ENCODE results near the gene DNAH12. TPM values are rescaled to one million over a fixed set of nuclear protein-coding genes. Genes with fewer than 3 reads are reported as not detected.

Gene DNAH12
- total and polyA plus RNA-seq, 9 of the 15 experiments (the other 6 are each of a cell fraction or from before 2014, with no cell fraction given): 0.01 to 0.04 (median 0.01) TPM; not detected in 5

- CTCF ChIA-PET (ENCODE audit: low intra/inter-chr PET ratio): no interaction called here
- no peak for ATAC-seq
- Histone ChIP-seq H3K9ac (ENCODE audit: insufficient read depth in 1 of 2, low read depth in 2 of 2, low read length in 2 of 2) (no peak overlapping the region), H3K27me3 (ENCODE audit: control insufficient read depth in 2 of 2, insufficient read depth in 2 of 2, low read length in 2 of 2) (no peaks in the 10 kb centered on the region; a peak in 2 of 5 replicates), H3K9me3 (replicated peaks; ENCODE audit: control insufficient read depth, insufficient read depth, low read depth, low read length) (no peaks in the 10 kb centered on the region), H3K4me3 (no peak overlapping the region), H3K4me2 (ENCODE audit: insufficient read depth, low read length) (no peak overlapping the region), H3K36me3 (ENCODE audit: control insufficient read depth, insufficient read depth, low read length) (no peaks in the 10 kb centered on the region), H3K9me1 (ENCODE audit: control insufficient read depth, insufficient read depth, low read length) (no peaks in the 10 kb centered on the region), H3K79me2 (ENCODE audit: control insufficient read depth, insufficient read depth, low read length) (no peaks in the 10 kb centered on the region), H3K27ac (ENCODE audit: extremely low read depth, low read depth, low read length) (no peak overlapping the region), H3K4me1 (replicated peaks in 1 of 2; ENCODE audit: control insufficient read depth in 2 of 2, insufficient read depth in 2 of 2, low read length in 2 of 2) (no peaks in the 10 kb centered on the region), H4K20me1 (replicated peaks; ENCODE audit: control insufficient read depth, insufficient read depth, low read length) (no peaks in the 10 kb centered on the region), H2AFZ (ENCODE audit: low read depth, low read length) (no peak overlapping the region)
- POLR2A ChIA-PET: interaction anchor here (1.0 kb wide), 1 partner anchor 12 kb away, joined by 3 read pairs; no protein-coding TSS in a partner anchor
- no TSS peak for BruUV-seq (replicated peaks)
- DNase-seq (ENCODE audit: extremely low read depth in 1 of 4, low spot score in 3 of 4): no peak
- FAIRE-seq: no peak
- TF ChIP-seq PBX2 (CRISPR knock-in tag; IDR thresholded peaks at IDR 0.05; ENCODE audit: low read depth) (no peak), PBX2 (tag; conservative IDR thresholded peaks at IDR 0.05; ENCODE audit: low read depth) (no peak), ADNP (tag; IDR thresholded peaks at IDR 0.05) (no peak), GATAD2B (IDR thresholded peaks at IDR 0.05; ENCODE audit: borderline replicate concordance) (no peak), STAT5A (IDR thresholded peaks at IDR 0.05; ENCODE audit: borderline replicate concordance, low read length) (no peak), VEZF1 (CRISPR knock-in tag; IDR thresholded peaks at IDR 0.05) (no peak), RERE (CRISPR knock-in tag; IDR thresholded peaks at IDR 0.05; ENCODE audit: borderline replicate concordance) (no peak), NCOA6 (IDR thresholded peaks at IDR 0.05) (no peak)
- intact Hi-C loops (cut with micrococcal nuclease) (no loop called here), in situ Hi-C loops (cut with MboI) (no loop called here)
- 0% methylated on average over 2 of the region's 2 CpGs for WGBS (ENCODE audit: insufficient coverage, low coverage, missing lambda C conversion rate)
Observed at GRCh38 chr3:57409471-57409870, 134.7 kb downstream of the DNAH12 start.
